AG04449 (cell line): ENCODE data around the gene GNG2.
"Not testable (repeated sequence)": the region's sequence is repeated elsewhere in the genome, so short reads cannot be mapped to it uniquely, and the experiment has no call there.

Source experiments
- CTCF ChIA-PET: fragments of 350-600 bp; formaldehyde crosslinking; extraction: SDS; loops from one replicate; lab custom pipeline; 2021; ENCODE audit warnings: antibody characterized with exemption; lab: Yijun Ruan, JAX
- POLR2A ChIA-PET: fragments of 400-600, 350-600 bp; formaldehyde crosslinking; extraction: SDS; loops from one replicate; lab custom pipeline; 2020; ENCODE audit warnings: antibody characterized with exemption, inconsistent platforms; lab: Yijun Ruan, JAX
- DNase-seq: peaks from one replicate; pipeline ENCODE4 v3.0.0-alpha.2; 2010; ENCODE audit warnings: low read depth, low spot score
- H3K4me3 ChIP-seq: 2 replicates; pipeline ENCODE4 v1.5.1; 2011; ENCODE audit warnings: low read depth, mild to moderate bottlenecking, control low read depth, low read length
- TF ChIP-seq, protein P1 (sequence below): IDR thresholded peaks from one replicate; pipeline ENCODE4 v1.5.1; 2011; ENCODE audit warnings: mild to moderate bottlenecking, moderate library complexity, low read length, control low read depth, inconsistent platforms; ENCODE audit not compliant: insufficient read depth; ENCODE audit errors: missing control alignments

Gene GNG2

DNA sequence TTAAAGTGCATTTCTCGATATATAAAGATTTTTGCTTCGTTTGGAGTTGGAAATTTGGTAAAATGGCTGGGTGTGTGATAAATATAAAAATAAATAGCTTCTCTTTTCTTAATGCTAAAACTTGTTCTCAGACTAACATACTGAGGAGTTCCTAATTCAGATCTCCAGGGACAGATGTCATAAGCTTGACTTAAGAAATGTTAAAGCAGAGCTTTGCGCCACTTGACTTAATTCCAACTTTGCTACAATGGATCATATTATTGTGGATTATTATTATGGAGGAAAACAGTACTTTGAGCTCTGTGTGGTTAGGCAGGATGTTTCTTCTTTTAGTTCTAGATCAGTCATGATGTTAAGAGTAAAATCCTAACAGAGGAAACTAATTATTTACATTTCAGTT lies 33.8 kb downstream of the GNG2 start:
- ChIA-PET POLR2A (no interaction called here), CTCF (no interaction called here)
- TF ChIP-seq, protein P1, sequence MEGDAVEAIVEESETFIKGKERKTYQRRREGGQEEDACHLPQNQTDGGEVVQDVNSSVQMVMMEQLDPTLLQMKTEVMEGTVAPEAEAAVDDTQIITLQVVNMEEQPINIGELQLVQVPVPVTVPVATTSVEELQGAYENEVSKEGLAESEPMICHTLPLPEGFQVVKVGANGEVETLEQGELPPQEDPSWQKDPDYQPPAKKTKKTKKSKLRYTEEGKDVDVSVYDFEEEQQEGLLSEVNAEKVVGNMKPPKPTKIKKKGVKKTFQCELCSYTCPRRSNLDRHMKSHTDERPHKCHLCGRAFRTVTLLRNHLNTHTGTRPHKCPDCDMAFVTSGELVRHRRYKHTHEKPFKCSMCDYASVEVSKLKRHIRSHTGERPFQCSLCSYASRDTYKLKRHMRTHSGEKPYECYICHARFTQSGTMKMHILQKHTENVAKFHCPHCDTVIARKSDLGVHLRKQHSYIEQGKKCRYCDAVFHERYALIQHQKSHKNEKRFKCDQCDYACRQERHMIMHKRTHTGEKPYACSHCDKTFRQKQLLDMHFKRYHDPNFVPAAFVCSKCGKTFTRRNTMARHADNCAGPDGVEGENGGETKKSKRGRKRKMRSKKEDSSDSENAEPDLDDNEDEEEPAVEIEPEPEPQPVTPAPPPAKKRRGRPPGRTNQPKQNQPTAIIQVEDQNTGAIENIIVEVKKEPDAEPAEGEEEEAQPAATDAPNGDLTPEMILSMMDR = no peak
- DNase-seq = no peak
- H3K4me3 ChIP-seq = no peak overlapping the region

DNA sequence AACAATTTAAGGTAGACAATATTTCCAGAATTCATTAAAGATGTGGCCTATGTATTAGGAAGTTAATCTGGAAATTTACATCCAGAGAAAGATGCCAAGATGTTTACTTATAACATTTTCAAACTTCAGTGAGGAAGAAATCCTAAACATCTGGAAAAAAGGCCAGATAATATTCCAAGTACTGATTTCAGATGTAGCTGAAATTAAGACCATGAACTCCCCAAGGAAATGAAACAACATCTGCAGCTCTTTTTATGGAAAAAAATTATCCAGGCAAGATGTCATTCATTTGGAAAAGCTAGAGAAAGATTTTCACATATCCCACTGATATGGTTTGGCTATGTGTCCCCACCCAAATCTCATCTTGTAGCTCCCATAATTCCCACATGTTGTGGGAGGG lies 35.0 kb downstream of the GNG2 start:
- no peak overlapping the region for H3K4me3 ChIP-seq
- DNase-seq = no peak
- POLR2A ChIA-PET = no interaction called here
- TF ChIP-seq, protein P1 = no peak
- CTCF ChIA-PET = interaction anchor here (1.0 kb wide), 1 partner anchor 83 kb away, joined by 5 read pairs; no protein-coding TSS in a partner anchor

DNA sequence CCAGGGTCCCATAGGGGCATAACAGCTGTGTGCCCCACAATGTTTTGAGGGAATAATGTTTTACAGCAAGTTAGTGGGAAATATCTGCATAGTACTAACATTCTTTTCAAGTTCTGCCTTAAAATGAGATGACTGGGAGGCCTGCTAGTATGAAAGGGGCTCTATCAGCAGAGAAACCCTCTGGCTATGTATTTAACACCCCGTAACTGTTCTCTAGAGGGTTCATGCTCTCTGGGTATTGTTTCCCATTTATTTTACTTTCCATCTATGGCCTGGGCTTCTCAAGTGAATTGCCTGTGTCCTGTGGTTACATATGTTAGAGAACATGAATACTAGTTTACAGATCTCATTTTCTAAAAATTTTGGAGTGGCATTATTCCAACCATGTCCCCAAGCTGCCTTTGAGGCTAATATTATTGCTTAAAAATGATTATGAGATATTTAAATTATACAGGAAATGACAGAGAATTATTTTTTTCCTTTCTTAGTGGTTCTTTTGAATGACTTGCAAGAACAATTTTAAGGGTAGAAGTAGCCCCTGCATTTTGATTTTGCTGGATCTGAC lies 37.5 kb downstream of the GNG2 start:
- no peak overlapping the region for H3K4me3 ChIP-seq
- ChIA-PET CTCF (interaction anchor here (1.7 kb wide), 1 partner anchor 47 kb away, joined by 3 read pairs; no protein-coding TSS in a partner anchor), POLR2A (no interaction called here)
- no peak for DNase-seq
- TF ChIP-seq, protein P1 = no peak

DNA sequence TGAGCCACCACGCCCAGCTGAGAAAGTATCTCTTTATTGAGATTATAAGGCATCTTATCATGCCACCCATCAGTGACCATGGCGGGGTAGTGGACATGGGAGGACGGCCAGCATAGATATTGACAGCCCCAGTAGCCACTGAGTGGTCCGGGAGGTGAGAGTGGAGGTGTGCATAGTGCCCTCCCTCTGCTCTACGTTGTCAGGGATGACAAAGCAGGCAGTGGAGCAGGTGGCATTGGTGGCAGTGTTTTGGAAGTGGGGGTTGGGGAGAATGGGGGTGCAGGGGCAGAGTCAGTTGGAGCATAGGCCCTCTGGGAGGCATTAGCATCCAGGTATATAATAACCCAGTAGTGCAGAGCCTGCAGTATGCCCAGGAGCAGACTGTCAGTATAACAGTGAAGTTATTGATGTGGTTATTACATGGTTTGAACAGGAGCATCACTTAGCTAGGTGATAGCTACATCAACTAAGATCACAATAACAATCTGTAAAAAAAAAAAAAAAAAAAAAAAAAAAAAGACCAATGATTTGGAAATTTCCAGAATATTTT lies 41.1 kb downstream of the GNG2 start:
- no peak overlapping the region for H3K4me3 ChIP-seq
- POLR2A ChIA-PET = no interaction called here
- no peak for DNase-seq
- TF ChIP-seq, protein P1 = no peak
- CTCF ChIA-PET = interaction anchor here (1.1 to 2.0 kb wide), 2 partner anchors 14 to 19 kb away, joined by 5 read pairs; no protein-coding TSS in a partner anchor

DNA sequence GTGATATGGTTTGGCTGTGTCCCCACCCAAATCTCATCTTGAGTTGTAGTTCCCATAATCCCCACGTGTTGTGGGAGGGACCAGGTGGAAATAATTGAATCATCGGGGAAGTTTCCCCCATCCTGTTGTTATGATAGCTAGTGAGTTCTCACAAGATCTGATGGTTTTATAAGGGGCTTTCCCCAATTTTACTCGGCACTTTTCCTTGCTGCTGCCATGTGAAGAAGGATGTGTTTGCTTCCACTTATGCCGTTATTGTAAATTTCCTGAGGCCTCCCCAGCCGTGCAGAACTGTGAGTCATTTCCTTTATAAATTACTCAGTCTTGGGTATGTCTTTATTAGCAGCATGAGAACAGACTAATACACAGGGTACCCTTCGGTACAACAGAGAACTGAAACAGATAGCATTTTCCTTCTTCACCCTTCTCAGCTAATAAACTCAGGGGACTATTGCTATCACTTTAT lies 45.3 kb downstream of the GNG2 start:
- peak overlapping the region; percentile 15 for H3K4me3 ChIP-seq
- CTCF ChIA-PET = interaction anchor here (1.1 to 2.1 kb wide), 2 partner anchors 13 to 17 kb away, joined by 3 to 6 read pairs; no protein-coding TSS in a partner anchor
- POLR2A ChIA-PET = not testable (repeated sequence)
- peak; percentile 44 for DNase-seq

DNA sequence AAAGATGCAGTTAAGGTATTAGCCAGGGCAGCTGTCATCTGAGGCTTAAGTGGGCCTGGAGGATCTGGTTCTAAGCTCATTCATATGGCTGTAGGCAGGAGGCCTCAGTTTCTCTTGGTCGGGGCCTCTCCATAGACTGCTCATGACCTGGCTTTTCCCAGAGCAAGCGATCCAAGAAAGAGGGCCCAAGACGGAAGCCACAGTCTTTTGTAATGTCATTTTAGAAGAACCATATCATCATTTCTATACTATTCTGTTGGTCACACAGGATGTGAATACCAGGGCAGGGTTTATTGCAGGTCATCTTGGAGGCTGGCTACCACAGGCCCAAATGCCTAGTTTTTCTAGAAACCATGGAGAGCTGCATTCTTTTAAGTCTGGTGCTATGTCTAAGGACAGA lies 47.7 kb downstream of the GNG2 start:
- TF ChIP-seq, protein P1 = no peak

More for the DNA sequence above, 47.7 kb downstream of the GNG2 start:
- ChIA-PET CTCF (no interaction called here), POLR2A (no interaction called here)
- no peak for DNase-seq
- H3K4me3 ChIP-seq = no peak overlapping the region
